Measurements from ENCODE around the gene ARVCF.

Gene ARVCF

GRCh38 chr22:20053407-20054033, 36.9 kb upstream of the ARVCF start:
- no peak for DNase-seq (ENCODE audit: low spot score)
- no peak for FAIRE-seq

DNA sequence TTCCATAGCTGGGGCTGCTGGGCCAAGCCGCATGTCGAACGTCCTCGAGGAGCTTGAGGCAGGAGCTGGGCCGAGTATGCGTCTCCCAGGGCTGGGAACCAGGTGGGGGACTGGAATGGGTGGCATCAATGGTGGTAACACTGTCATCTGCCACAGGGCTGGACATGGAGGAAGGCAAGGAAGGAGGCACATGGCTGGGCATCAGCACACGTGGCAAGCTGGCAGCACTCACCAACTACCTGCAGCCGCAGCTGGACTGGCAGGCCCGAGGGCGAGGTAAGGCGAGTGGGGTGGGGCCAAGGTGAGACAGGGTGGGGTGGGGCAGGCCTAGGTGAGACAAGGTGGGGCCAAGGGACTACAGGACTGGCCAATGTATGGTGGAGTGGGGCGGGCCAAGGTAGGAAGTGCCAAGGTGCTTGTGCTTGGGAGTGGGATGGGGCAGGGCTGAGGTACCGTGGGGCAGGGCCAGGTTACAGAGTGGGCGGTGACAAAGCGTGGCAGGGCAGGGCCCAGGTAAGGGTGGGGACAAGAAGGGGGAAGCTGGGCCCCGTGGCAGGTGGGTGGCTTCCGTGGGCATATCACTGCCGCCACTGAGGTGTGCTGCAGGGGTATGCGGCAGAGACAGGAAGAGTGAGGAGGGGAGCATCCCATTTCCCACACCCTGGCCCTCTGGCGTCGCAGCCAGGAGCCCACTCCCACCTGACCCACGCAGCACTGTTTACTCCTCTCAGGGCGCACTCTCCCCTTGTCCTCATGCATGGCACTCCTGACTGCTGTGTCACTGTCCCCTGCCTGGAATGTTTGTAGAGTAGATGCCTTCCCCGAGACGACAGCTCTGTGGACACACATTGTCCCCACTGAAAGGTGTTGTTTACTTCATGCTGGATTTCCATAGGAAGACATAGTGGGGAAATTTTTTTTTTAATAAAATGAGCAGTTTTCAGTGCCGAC, 36.0 kb upstream of the ARVCF start:
- FAIRE-seq = no peak
- no peak for DNase-seq (ENCODE audit: low spot score)

GRCh38 chr22:20051927-20052308, 35.3 kb upstream of the ARVCF start:
- FAIRE-seq (no peak), DNase-seq (ENCODE audit: low spot score) (no peak)

- DNase-seq (ENCODE audit: low spot score) = no peak
- FAIRE-seq = no peak
Measured at GRCh38 chr22:20046730-20047129, 30.1 kb upstream of the ARVCF start.

GRCh38 chr22:20044495-20045151, 28.0 kb upstream of the ARVCF start:
- FAIRE-seq (no peak), DNase-seq (ENCODE audit: low spot score) (no peak)

- FAIRE-seq (no peak), DNase-seq (ENCODE audit: low spot score) (no peak)
Measured at GRCh38 chr22:20043997-20044342, 27.3 kb upstream of the ARVCF start.

DNA sequence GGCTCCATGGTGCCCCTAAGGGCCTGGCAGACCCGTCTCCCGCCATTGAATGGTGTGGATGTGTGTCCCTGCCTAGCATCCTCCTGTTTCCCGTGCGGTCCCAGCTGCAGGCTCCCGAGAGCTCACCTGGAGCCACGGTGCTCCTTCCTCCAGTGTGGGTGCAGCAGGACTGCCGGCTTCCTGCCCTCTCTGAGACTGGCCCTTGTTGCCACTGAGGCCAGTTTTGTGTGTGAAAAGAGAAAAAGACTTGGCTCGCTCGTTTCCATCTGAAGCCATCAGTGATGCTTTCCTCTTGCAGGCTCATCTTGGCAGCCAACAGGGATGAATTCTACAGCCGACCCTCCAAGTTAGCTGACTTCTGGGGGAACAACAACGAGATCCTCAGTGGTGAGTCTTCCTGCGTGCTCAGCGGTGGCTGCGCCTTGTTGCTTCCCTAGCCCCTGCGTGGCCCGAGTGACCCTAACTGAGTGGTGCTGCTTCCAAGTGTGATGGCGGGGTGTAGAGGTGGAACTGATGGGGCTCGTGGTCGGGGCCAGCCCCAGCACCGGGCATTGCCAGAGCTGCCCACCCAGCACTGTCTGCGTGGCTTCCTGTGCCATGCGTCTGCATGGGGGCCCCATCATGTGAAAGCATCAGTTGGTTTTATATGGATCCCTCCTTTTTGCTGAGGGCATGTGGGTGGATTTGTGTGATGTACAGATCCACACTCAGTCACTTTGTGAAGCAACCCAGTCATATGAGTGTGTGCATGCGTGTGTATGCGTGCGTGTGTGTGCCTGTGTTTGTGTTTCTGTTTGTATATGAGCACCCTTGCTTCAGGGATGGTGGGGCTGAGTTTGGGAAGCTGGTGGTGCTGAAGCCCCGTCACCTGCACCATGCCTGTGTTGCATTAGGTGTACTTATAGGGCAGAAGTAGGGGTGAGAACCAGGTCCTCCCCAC, 26.7 kb upstream of the ARVCF start:
- no peak for FAIRE-seq

DNA sequence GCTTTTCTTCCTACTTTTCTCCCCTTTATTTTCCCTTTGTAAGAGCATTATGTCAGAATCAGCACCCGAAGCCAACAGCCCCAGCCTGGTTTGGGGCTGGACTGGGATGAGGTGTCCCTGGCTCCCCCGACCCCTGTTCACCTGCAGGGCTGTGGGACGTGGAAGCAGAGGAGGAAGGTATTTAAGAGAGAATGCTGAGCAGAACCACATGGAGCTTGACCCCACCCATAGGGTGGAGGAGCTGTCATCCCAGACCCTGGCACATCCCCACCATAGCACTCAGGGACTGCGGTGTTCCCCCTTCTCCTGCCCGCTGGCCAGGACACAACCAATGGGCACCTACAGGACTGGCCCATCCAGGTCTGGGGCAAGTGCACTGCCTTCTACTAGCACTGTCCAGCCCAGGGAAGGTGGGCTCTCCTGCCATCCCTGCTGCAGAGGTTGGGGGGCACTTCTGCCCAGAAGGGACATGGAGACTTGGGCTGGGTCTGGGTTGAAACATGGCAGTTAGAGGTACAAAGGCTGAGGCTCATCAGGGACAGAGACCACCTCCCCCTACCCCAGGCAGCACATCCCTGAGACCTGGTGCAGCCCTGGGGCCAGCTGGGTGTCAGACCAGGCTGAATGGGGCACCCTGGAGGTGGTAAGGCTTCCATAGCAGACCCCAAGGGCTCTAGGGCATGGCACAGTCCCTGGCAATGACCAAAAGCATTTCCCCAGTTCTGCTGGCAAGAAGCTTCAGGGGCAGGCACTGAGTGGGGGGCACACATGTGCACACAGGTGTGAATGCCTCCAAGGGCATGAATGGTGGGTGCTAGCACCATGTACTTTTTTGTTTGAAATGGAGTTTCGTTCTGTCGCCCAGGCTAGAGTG, 23.9 kb upstream of the ARVCF start:
- FAIRE-seq = no peak
- no peak for DNase-seq (ENCODE audit: low spot score)

More for the DNA sequence above, 26.7 kb upstream of the ARVCF start:
- DNase-seq (ENCODE audit: low spot score) = no peak

DNA sequence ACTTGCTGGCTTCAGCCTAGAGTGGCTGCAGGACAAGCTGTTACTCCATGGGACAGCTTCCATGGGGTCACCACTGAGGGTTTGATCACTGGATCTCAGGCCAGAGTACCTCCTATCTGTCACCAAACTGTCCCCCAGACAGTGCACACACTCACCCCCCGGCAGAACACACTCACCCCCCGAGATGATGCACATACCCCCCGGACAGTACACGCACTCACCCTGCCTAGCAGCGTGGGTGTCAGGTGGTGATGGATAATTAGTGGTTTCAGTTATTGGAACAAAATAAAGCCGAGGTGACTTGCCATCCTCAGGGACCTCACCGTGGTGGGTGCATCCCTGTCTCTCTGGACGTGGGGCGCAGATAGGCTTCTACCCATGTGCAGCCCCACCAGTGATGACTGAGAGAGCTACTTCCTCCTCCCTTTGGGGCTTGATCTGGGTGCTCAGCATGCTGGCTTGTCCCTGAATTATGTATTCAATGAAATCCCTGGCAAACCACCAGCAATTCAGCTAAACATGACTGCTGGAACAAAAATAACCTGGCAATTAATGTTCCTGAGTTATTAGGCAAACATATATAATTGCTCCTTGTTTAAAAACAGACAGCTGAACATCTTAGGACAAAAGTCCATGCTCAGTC, 23.2 kb upstream of the ARVCF start:
- DNase-seq (ENCODE audit: low spot score) (no peak), FAIRE-seq (no peak)

DNA sequence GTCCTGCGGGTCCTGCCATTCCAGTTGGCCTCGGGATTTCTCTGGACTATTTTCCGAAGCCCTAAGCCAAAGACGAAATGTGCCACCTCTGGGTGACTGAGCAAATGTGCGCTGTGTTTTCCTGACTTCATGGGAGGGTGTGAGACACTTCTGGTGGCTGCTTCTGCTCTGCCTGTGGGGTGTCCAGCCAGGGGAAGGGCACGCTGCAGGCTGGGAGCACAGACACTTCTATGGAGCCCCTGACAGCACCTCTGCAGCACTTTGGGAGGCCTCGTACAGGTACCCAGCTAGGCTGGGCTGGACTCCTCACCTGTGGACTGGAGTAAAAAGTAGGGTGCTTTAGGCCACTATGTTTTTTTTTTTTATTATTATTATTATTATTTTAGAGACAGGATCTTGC, 22.0 kb upstream of the ARVCF start:
- DNase-seq (ENCODE audit: low spot score) = no peak
- FAIRE-seq = no peak

- FAIRE-seq (no peak), DNase-seq (ENCODE audit: low spot score) (no peak)
Measured at GRCh38 chr22:20037419-20037818, 20.8 kb upstream of the ARVCF start.

DNA sequence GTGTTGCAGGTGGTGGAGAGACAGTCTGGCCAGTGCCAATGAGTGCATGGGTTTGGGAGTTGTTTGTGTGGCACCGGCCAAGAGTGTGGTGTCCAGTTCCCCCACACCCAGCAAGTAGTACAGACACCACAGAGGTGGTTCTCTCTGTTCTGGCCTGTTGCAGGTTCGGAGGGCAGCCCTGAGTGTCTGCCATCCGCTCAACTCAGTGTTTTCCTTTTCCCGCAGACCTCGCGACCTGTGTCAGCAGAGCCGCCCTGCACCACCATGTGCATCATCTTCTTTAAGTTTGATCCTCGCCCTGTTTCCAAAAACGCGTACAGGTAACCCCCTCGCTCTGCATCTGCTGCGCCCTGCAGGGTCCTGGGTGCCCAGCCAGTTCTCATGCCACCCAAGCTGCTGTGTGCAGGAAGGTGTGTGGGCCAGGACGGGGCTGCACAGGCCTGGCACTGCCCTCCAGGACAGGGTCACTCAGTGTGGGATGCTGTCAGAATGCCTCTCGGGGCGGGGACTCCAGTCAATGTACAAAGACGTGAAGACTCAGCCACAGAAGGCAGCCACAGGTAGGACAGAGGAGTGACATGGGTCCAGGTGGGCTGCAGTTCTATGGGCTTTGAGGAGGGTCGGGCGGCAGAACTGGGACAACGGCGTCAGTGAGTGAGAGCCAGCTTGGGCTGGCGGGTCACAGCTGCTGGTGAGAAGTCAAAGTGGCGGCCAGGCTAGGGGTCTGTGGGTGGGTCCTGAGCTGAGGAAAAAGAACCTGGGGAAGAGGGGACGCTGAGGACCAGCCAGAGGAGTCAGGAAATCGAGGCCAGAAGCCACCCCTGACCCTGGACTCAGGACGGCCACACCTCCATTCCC, 20.1 kb upstream of the ARVCF start:
- no peak for DNase-seq (ENCODE audit: low spot score)
- no peak for FAIRE-seq

DNA sequence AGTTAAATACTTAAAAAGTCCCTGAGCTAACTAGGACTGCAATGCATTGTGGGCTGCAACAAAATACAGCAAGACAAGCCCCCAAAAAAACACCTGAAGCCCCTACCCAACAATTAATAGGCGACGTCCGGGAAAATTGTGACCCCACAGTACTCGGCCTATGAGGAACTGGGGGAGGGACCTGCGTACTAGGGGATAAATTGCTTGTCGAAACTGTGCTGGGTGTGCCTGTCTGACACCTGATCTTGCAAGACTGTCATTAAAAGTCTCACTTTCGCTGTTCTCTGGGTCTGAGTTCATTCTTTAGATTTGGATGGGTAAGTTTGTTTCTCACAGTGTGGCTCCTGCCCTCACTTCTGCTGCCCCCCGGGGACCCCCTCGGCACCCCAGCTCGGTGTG, 19.5 kb upstream of the ARVCF start:
- DNase-seq (ENCODE audit: low spot score) (no peak), FAIRE-seq (no peak)

GRCh38 chr22:20035375-20036083, 18.9 kb upstream of the ARVCF start:
- DNase-seq (ENCODE audit: low spot score) (no peak), FAIRE-seq (no peak)

- no peak for DNase-seq (ENCODE audit: low spot score)
- no peak for FAIRE-seq
Measured at GRCh38 chr22:20034143-20034542, 17.5 kb upstream of the ARVCF start.

GRCh38 chr22:20033045-20033706, 16.6 kb upstream of the ARVCF start:
- FAIRE-seq = no peak
- DNase-seq (ENCODE audit: low spot score) = no peak

GRCh38 chr22:20032407-20032991, 15.9 kb upstream of the ARVCF start:
- FAIRE-seq (no peak), DNase-seq (ENCODE audit: low spot score) (no peak)

Data from RCC 7860 (cell line).